Right atrium auricular region (tissue), 2 donors: ENCODE results near the gene DPYD. TPM values are rescaled to one million over a fixed set of nuclear protein-coding genes. Genes with fewer than 3 reads are reported as not detected.

Experiments
- DNase-seq: peaks from one replicate; pipeline ENCODE4 v3.0.0-alpha.2; 2019; ENCODE audit warnings: low spot score
- H3K27ac ChIP-seq, 2 donors: fragments of 200-600 bp; sonication (generic); 1 replicate in 1 of 2; 2 replicates in 1 of 2; pipeline ENCODE4 v1.5.1; 2016 to 2019
- H3K27me3 ChIP-seq, 2 donors: fragments of 200-600 bp; sonication (generic); one replicate each; pipeline versions ENCODE4 v1.5.1 to v1.6.0; 2017 to 2019
- H3K36me3 ChIP-seq: fragments of 200-600 bp; sonication (generic); one replicate; pipeline ENCODE4 v1.5.1; 2016
- H3K4me1 ChIP-seq, 2 donors: fragments of 200-600 bp; sonication (generic); one replicate each; pipeline versions ENCODE4 v1.5.1 to v1.6.0; 2017 to 2019
- H3K4me3 ChIP-seq, 2 donors: fragments of 200-600 bp; sonication (generic); 1 replicate in 1 of 2; 2 replicates in 1 of 2; pipeline ENCODE4 v1.5.1; 2017 to 2019; ENCODE audit warnings: mild to moderate bottlenecking in 1 of 2, moderate library complexity in 1 of 2
- H3K9me3 ChIP-seq, 2 donors: fragments of 200-600 bp; sonication (generic); one replicate each; pipeline ENCODE4 v1.5.1; 2019
- total RNA-seq, 2 donors: library from RNA; depleted of rRNA; stranded (reverse); fragments of >200 nt; gene quantifications; one replicate each; pipeline ENCODE4 v1.1.0, GENCODE V29; 2016
- TF ChIP-seq, protein P1 (sequence below), 2 donors: fragments of 200-600 bp; sonication (generic); IDR thresholded peaks; one replicate each; pipeline ENCODE4 v1.5.1; 2019; ENCODE audit warnings: antibody characterized with exemption in 2 of 2

Gene DPYD
- total RNA-seq, 2 donors from 2014 or later = 11.3 to 14.5 TPM

DNA sequence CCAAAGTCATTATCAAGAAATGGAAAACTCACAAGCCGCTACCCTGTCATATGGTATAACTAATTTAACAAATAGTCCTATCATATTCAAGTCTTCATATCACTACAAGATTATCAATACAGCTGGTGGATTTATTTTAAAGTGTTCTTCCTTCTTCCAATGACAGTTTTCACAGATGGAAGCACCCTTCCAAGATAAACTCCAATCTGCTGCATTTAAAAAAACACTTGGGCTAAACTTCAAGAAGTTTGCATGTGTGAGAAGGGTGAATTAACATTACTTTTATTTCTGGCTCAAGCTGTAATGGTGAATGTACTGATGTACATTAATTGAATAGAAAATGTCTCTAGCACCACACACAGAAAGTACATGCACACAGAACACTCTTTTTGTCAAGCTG lies 192.4 kb downstream of the DPYD start:
- no peak for DNase-seq
- TF ChIP-seq, protein P1, sequence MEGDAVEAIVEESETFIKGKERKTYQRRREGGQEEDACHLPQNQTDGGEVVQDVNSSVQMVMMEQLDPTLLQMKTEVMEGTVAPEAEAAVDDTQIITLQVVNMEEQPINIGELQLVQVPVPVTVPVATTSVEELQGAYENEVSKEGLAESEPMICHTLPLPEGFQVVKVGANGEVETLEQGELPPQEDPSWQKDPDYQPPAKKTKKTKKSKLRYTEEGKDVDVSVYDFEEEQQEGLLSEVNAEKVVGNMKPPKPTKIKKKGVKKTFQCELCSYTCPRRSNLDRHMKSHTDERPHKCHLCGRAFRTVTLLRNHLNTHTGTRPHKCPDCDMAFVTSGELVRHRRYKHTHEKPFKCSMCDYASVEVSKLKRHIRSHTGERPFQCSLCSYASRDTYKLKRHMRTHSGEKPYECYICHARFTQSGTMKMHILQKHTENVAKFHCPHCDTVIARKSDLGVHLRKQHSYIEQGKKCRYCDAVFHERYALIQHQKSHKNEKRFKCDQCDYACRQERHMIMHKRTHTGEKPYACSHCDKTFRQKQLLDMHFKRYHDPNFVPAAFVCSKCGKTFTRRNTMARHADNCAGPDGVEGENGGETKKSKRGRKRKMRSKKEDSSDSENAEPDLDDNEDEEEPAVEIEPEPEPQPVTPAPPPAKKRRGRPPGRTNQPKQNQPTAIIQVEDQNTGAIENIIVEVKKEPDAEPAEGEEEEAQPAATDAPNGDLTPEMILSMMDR (IDR thresholded peaks at IDR 0.05) = no peak
- no peaks in the 10 kb centered on the region for H3K27me3 ChIP-seq
- no peaks in the 10 kb centered on the region for H3K4me1 ChIP-seq
- no peaks in the 10 kb centered on the region for H3K9me3 ChIP-seq
- no peak overlapping the region for H3K4me3 ChIP-seq
- H3K36me3 ChIP-seq = no peaks in the 10 kb centered on the region
- H3K27ac ChIP-seq = no peak overlapping the region

DNA sequence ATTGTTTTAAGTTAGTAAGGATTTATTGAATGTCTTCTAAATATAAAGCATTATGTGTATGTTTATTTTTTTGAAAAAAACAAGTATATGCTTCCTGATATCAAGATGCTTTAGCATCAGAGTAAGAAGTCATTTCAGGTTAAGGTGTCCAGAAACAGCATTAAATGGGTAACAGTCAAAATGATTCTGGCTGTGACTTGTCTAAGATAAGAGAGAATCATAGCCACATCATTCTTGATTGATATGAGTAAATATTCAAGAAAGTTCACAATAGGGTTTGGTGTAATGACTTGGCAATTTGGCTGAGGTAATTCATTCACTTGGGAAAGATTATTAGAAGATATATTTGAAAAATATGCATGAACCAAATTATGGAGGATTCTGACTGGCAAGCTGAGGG lies 193.8 kb downstream of the DPYD start:
- H3K9me3 ChIP-seq = no peaks in the 10 kb centered on the region
- DNase-seq = no peak
- H3K4me3 ChIP-seq = no peak overlapping the region
- H3K36me3 ChIP-seq = no peaks in the 10 kb centered on the region
- no peak overlapping the region for H3K27ac ChIP-seq
- TF ChIP-seq, protein P1 (IDR thresholded peaks at IDR 0.05) = no peak
- no peaks in the 10 kb centered on the region for H3K4me1 ChIP-seq
- no peaks in the 10 kb centered on the region for H3K27me3 ChIP-seq

- no peak overlapping the region for H3K27ac ChIP-seq
- no peaks in the 10 kb centered on the region for H3K27me3 ChIP-seq
- no peaks in the 10 kb centered on the region for H3K36me3 ChIP-seq
- TF ChIP-seq, protein P1 (IDR thresholded peaks at IDR 0.05) = no peak
- no peak for DNase-seq
- no peaks in the 10 kb centered on the region for H3K4me1 ChIP-seq
- H3K4me3 ChIP-seq = no peak overlapping the region
- no peaks in the 10 kb centered on the region for H3K9me3 ChIP-seq
Measured at GRCh38 chr1:97726386-97726785, 194.4 kb downstream of the DPYD start.

- Histone ChIP-seq H3K4me3 (no peak overlapping the region), H3K4me1 (no peaks in the 10 kb centered on the region), H3K27ac (no peak overlapping the region), H3K9me3 (no peaks in the 10 kb centered on the region), H3K36me3 (no peaks in the 10 kb centered on the region), H3K27me3 (no peaks in the 10 kb centered on the region)
- TF ChIP-seq, protein P1 (IDR thresholded peaks at IDR 0.05) = no peak
- DNase-seq = no peak
Measured at GRCh38 chr1:97721221-97721620, 199.6 kb downstream of the DPYD start.

- Histone ChIP-seq H3K4me1 (no peaks in the 10 kb centered on the region), H3K9me3 (no peaks in the 10 kb centered on the region), H3K27me3 (no peaks in the 10 kb centered on the region), H3K36me3 (no peaks in the 10 kb centered on the region), H3K27ac (no peak overlapping the region), H3K4me3 (no peak overlapping the region)
- TF ChIP-seq, protein P1 (IDR thresholded peaks at IDR 0.05) = no peak
- no peak for DNase-seq
Measured at GRCh38 chr1:97712980-97713379, 207.9 kb downstream of the DPYD start.

GRCh38 chr1:97711858-97712257 lies 209.0 kb downstream of the DPYD start:
- Histone ChIP-seq H3K4me3 (no peak overlapping the region), H3K27ac (no peak overlapping the region), H3K27me3 (no peaks in the 10 kb centered on the region), H3K4me1 (no peaks in the 10 kb centered on the region), H3K9me3 (no peaks in the 10 kb centered on the region), H3K36me3 (no peaks in the 10 kb centered on the region)
- TF ChIP-seq, protein P1 (IDR thresholded peaks at IDR 0.05) = no peak
- no peak for DNase-seq
